K562 (cell line): ENCODE data around the gene INPP4B. TPM values are rescaled to one million over a fixed set of nuclear protein-coding genes. Genes with fewer than 3 reads are reported as not detected.

Source experiments
- AFF4 ChIP-seq: sonication (generic); formaldehyde crosslinking; IDR thresholded peaks from 2 replicates; pipeline ENCODE4 v1.8.0; 2023; ENCODE audit warnings: mild to moderate bottlenecking, missing genetic modification reagents
- ATF3 ChIP-seq, 2 experiments: fragments of 450-650 bp in 1 of 2; sonication (generic) in 1 of 2; formaldehyde crosslinking in 1 of 2; IDR thresholded peaks in 1 of 2; conservative IDR thresholded peaks in 1 of 2; 2 replicates each; pipeline versions ENCODE4 v1.6.1 to v1.8.1; 2016 to 2023; ENCODE audit warnings: mild to moderate bottlenecking in 2 of 2, moderate library complexity in 2 of 2, inconsistent platforms in 1 of 2, missing genetic modification reagents in 1 of 2
- C11orf30 ChIP-seq: fragments of 450-650 bp; IDR thresholded peaks from 2 replicates; pipeline ENCODE4 v1.6.1; 2016; ENCODE audit warnings: low read depth, mild to moderate bottlenecking
- NR2C1 ChIP-seq, 2 experiments: fragments of 450-650 bp; IDR thresholded peaks; 2 replicates each; pipeline ENCODE4 v1.6.1; 2017; ENCODE audit warnings: mild to moderate bottlenecking in 2 of 2, antibody characterized with exemption in 1 of 2, inconsistent platforms in 1 of 2, missing compliant biosample characterization in 1 of 2, missing genetic modification characterization in 1 of 2
- TSC22D4 ChIP-seq: fragments of 450-650 bp; IDR thresholded peaks from 2 replicates; pipeline ENCODE4 v1.6.1; 2016; ENCODE audit warnings: missing genetic modification characterization, missing biosample characterization, control low read depth
- ZFP1 ChIP-seq: fragments of 450-650 bp; formaldehyde crosslinking; IDR thresholded peaks from 2 replicates; pipeline ENCODE4 v1.4.0; 2020; ENCODE audit warnings: mild to moderate bottlenecking, mixed read lengths
- ZKSCAN1 ChIP-seq: fragments of 150-350 bp; IDR thresholded peaks from 2 replicates; pipeline ENCODE4 v1.6.1; 2016; ENCODE audit warnings: low read depth, low read length
- polyA plus RNA-seq, 8 experiments: library from polyadenylated mRNA; depleted of rRNA in 4 of 8; stranded (reverse) in 5 of 8; unstranded in 3 of 8; fragments of >200 nt; fragmentation: Nextera tagmentation in 2 of 8; fragmentation: Illumina TruSeq in 1 of 8; extraction: Ambion mirVana in 2 of 8; extraction: Trizol in 1 of 8; gene quantifications; 2 replicates each; pipeline versions ENCODE4 v1.2.1 to v1.2.3, GENCODE V29; 2011 to 2014; ENCODE audit warnings: inconsistent platforms in 1 of 8, missing spikeins in 1 of 8
- total RNA-seq, 7 experiments: library from RNA; depleted of rRNA in 6 of 7; stranded (reverse); fragments of >200 nt in 6 of 7; fragmentation: Illumina TruSeq in 2 of 7; extraction: Trizol in 2 of 7; gene quantifications; 2 replicates each; pipeline versions ENCODE4 v1.2.1 to v1.2.3, GENCODE V29; 2011 to 2021; ENCODE audit warnings: low replicate concordance in 1 of 7

INPP4B gene
- total and polyA plus RNA-seq, 9 of the 15 experiments (the other 6 are each of a cell fraction or from before 2014, with no cell fraction given), result 0.04 to 0.11 TPM; not detected in 7

- TF ChIP-seq ATF3 (IDR thresholded peaks at IDR 0.05) (no peak), ATF3 (CRISPR knock-in tag; conservative IDR thresholded peaks at IDR 0.05) (no peak), ZKSCAN1 (no peak), AFF4 (CRISPR knock-in tag) (no peak), NR2C1 (IDR thresholded peaks at IDR 0.05) (no peak), NR2C1 (tag; IDR thresholded peaks at IDR 0.05) (no peak), ZFP1 (CRISPR knock-in tag) (no peak), C11orf30 (no peak), TSC22D4 (no peak)
Observed at GRCh38 chr4:142596595-142596994, 249.5 kb downstream of the INPP4B start (continued).
